Hepatocyte (in vitro differentiated cells): ENCODE data around the gene CHD2.

Experiments
- CTCF ChIP-seq: fragments of 200-600 bp; sonication (generic); IDR thresholded peaks from 2 replicates; pipeline ENCODE4 v1.5.1; 2016; ENCODE audit warnings: antibody characterized with exemption, mild to moderate bottlenecking; ENCODE audit not compliant: poor library complexity
- EZH2 ChIP-seq: fragments of 200-600 bp; sonication (generic); IDR thresholded peaks from 2 replicates; pipeline ENCODE4 v1.6.1; 2016; ENCODE audit warnings: antibody characterized with exemption, mild to moderate bottlenecking, borderline replicate concordance

- no peak for TF ChIP-seq CTCF
- no peak for TF ChIP-seq EZH2
Observed at GRCh38 chr15:92941668-92942067, 41.5 kb downstream of the CHD2 start.
